Fibroblast of skin of right biceps (primary cell): ENCODE measurements around the gene CCDC27.
"Not testable (repeated sequence)": the region's sequence is repeated elsewhere in the genome, so short reads cannot be mapped to it uniquely, and the experiment has no call there.

Experiments used
- DNase-seq: peaks from one replicate; pipeline ENCODE4 v3.0.0-alpha.2; 2013

The CCDC27 gene

GRCh38 chr1:3796215-3797061 is 44.2 kb downstream of the CCDC27 start, which contains the start of gene LRRC47:
TSS of gene LRRC47 (minus strand) at chr1:3796498. CDS start at chr1:3796476, 22 bp downstream.
- peak; percentile 90 for DNase-seq

DNA sequence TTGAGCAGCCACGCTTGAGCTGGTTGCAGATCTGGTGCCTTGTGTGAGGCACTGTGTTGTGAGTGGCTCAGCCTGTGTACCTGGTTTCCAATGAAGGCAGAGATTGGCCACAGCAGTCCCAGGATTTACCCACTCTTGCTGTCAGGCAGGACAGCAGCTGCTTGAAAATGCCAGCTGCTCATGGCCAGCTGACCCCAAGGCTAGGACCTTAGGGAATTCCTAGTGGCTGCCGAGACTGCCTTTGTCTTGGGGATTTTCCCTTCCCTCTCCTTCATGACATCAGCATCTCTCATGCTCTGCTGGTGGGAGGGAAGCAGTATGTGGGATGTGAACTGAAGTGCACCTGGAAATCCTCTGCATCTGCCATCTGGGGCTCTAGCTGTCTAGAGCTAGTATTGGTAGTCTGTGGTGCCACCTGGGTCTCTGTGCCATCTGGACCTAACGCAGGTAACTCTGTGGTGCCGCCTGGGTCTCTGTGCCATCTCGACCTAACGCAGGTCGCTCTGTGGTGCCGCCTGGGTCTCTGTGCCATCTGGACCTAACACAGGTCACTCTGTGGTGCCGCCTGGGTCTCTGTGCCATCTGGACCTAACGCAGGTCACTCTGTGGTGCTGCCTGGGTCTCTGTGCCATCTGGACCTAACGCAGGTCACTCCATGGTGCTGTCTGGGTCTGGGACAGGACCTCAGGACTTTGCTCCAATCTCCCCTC is 47.9 kb downstream of the CCDC27 start:
- DNase-seq, result no peak

GRCh38 chr1:3800795-3801194 is 48.5 kb downstream of the CCDC27 start:
- DNase-seq, result not testable (repeated sequence)

DNA sequence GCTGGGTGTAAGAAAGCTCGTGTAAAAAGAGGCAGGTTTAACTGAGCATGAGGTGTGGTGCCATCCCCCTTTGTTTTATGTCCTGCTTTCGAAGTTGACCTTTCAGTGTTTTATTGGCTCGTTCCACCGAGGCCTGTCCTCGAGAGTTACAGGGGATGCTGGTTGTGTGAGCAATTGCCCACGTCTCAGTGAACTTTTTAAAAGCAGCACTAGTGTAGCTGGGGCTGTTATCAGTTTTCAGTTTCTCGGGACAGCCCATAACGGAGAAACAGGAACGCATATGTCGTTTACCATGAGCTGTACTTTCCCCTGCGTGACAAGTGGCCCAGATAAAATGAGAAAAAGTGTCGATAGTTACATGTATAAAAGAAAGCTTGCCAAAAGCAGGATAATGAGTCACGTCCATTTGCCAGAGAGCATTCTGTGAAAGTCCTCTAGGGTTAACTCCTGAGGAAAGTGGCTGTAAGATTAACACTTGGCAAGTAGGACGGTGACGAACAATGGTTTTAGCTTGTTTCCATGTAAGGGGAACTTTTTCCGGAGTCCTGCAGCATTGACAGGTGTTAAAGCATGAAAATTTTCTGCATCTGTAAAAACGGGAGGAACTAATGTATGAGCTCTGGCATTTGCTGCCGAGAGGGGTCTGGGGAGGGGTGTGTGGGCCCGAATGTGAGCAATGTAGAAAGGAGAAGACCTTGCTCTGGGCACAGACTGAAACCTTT is 51.8 kb downstream of the CCDC27 start:
- no peak for DNase-seq

GRCh38 chr1:3804627-3804944 is 52.3 kb downstream of the CCDC27 start:
- not testable (repeated sequence) for DNase-seq

- no peak for DNase-seq
Observed at GRCh38 chr1:3805038-3805437, 52.8 kb downstream of the CCDC27 start.

- no peak for DNase-seq
Observed at GRCh38 chr1:3807769-3808168, 55.5 kb downstream of the CCDC27 start.

- no peak for DNase-seq
Observed at GRCh38 chr1:3809680-3810079, 57.4 kb downstream of the CCDC27 start.

DNA sequence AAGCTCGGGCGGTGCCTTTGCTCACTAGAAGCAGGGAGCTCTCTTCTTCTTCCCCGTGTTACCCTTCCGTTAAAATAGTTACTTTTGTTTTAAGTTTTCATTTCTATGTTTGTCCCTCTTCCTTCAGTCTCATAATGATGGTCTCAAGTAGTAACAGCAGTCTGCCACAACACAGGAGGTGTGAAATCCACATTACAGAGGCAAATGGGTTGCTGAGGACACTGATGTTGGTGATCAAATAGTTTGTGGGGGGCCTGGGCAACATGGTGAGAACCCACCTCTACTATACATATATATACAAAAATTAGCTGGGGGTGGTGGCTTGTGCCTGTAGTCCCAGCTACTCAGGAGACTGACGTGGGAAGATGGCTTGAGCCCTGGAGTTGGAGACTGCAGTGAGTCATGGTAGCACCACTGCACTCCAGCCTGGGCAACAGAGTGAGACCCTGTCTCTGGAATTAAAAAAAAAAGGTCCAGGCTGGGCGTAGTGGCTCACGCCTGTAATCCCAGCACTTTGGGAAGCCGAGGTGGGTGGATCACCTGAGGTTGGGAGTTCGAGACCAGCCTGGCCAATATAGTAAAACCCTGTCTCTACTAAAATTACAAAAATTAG is 58.0 kb downstream of the CCDC27 start:
- DNase-seq, result not testable (repeated sequence)

DNA sequence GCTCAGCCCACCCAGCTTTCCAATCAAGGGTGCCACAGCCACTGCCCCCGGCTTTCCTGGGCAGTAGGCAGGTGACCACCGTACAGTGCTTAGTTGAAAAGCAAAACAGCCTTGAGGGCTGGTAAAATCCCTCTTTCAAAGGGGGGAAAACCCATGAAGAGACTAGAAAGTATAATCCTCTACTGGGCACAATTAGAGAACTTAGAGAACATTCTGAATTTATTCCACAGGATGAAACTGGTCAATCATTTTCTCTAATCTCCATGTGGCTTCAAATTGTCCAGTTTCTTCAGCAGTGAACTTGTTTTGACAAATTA is 59.3 kb downstream of the CCDC27 start:
- DNase-seq, result no peak

GRCh38 chr1:3814065-3814464 is 61.8 kb downstream of the CCDC27 start:
- DNase-seq, result no peak

- DNase-seq, result no peak
Observed at GRCh38 chr1:3814771-3815561, 62.7 kb downstream of the CCDC27 start.

GRCh38 chr1:3816331-3817137 is 64.3 kb downstream of the CCDC27 start:
- DNase-seq, result no peak

GRCh38 chr1:3817138-3817740 is 65.0 kb downstream of the CCDC27 start:
- no peak for DNase-seq

- DNase-seq, result no peak
Observed at GRCh38 chr1:3817821-3818597, 65.8 kb downstream of the CCDC27 start.

DNA sequence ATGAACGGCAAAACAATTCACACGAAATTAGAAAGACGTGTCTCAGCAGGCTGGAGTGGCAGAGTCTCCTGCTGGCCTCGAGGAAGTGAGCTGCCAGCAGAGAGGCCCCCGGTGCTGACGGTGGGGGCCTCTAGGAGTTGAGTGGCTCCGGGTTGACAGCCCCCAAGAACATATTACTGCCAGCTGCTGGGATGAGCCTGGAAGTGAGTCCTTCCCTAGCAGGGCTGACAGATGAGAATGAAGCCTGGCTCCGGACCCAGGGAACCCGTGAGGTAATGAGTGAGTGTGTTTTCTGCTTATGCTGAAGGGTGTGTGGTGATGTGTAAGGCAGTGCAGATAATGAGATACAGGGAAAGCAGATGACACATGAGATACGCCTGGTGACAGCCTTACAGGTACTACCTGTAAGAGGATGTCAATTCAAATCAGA is 67.5 kb downstream of the CCDC27 start:
- DNase-seq, result no peak

GRCh38 chr1:3820316-3820715 is 68.1 kb downstream of the CCDC27 start:
- DNase-seq, result no peak

GRCh38 chr1:3821004-3821403 is 68.8 kb downstream of the CCDC27 start:
- no peak for DNase-seq
